ENCODE data around the gene SERPINB4. TPM values are rescaled to one million over a fixed set of nuclear protein-coding genes. Genes with fewer than 3 reads are reported as not detected.

The SERPINB4 gene
- total RNA-seq, 1 donor from 2014 or later = not detected

DNA sequence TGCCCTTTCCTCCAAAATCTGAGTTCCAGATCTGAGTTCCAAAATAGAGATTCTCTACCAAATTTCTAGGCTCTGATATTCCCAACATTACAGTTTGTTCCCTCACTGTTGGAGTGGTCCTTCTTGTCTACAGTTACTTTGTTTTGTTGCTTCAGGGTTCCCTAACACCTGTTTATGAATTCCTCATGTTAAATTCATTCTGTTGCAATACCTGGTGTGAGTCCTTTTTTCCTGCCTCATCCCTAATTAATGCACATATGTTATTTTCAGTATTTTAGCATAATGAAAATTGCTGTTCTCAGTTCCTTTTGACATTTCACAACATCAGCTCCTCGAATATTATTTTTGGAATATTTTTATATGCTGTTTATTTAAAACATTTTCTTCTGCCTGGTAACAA lies 40.7 kb downstream of the SERPINB4 start:
- TF ChIP-seq, protein P1, sequence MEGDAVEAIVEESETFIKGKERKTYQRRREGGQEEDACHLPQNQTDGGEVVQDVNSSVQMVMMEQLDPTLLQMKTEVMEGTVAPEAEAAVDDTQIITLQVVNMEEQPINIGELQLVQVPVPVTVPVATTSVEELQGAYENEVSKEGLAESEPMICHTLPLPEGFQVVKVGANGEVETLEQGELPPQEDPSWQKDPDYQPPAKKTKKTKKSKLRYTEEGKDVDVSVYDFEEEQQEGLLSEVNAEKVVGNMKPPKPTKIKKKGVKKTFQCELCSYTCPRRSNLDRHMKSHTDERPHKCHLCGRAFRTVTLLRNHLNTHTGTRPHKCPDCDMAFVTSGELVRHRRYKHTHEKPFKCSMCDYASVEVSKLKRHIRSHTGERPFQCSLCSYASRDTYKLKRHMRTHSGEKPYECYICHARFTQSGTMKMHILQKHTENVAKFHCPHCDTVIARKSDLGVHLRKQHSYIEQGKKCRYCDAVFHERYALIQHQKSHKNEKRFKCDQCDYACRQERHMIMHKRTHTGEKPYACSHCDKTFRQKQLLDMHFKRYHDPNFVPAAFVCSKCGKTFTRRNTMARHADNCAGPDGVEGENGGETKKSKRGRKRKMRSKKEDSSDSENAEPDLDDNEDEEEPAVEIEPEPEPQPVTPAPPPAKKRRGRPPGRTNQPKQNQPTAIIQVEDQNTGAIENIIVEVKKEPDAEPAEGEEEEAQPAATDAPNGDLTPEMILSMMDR (conservative IDR thresholded peaks at IDR 0.05) = no peak
- peaks cover 4% of the 10 kb centered on the region for H3K9me3 Mint-ChIP-seq
- no peaks in the 10 kb centered on the region for H3K27me3 Mint-ChIP-seq (ENCODE audit: low read depth)
- no peaks in the 10 kb centered on the region for H3K4me1 Mint-ChIP-seq
- DNase-seq (ENCODE audit: low read depth, low spot score) = no peak
- no peak overlapping the region for H3K4me3 Mint-ChIP-seq
- no peak overlapping the region for H3K27ac Mint-ChIP-seq (ENCODE audit: unreplicated experiment)
- H3K36me3 Mint-ChIP-seq (ENCODE audit: low read depth) = no peaks in the 10 kb centered on the region

DNA sequence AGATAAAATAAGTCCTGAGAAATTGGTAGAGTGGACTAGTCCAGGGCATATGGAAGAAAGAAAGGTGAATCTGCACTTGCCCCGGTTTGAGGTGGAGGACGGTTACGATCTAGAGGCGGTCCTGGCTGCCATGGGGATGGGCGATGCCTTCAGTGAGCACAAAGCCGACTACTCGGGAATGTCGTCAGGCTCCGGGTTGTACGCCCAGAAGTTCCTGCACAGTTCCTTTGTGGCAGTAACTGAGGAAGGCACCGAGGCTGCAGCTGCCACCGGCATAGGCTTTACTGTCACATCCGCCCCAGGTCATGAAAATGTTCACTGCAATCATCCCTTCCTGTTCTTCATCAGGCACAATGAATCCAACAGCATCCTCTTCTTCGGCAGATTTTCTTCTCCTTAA lies 47.1 kb downstream of the SERPINB4 start:
- Mint-ChIP-seq H3K4me1 (no peaks in the 10 kb centered on the region), H3K4me3 (no peak overlapping the region), H3K27me3 (ENCODE audit: low read depth) (no peaks in the 10 kb centered on the region), H3K36me3 (ENCODE audit: low read depth) (no peaks in the 10 kb centered on the region), H3K27ac (ENCODE audit: unreplicated experiment) (no peak overlapping the region), H3K9me3 (peaks cover 4% of the 10 kb centered on the region)
- no peak for DNase-seq (ENCODE audit: low read depth, low spot score)
- TF ChIP-seq, protein P1 (conservative IDR thresholded peaks at IDR 0.05) = no peak

DNA sequence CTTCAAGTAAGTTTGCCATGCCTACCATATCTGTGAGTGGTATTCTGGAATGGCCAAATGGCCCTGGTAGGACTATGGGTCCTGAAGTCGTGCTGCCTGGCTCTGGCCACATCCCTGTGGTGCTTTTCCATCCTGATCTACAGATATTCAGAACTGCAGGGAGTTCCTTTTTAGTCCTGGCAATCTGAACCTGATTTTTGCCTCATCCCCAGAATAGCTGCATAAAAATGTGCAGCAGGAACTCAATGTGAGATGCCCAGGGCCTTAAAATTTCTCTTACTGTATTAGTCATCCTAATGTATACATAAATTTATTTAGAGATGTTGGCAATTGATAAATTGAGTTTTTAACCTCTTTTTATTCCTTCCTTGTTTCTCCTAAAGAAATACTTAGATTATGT lies 51.6 kb downstream of the SERPINB4 start:
- H3K27ac Mint-ChIP-seq (ENCODE audit: unreplicated experiment) = no peak overlapping the region
- no peaks in the 10 kb centered on the region for H3K27me3 Mint-ChIP-seq (ENCODE audit: low read depth)
- H3K36me3 Mint-ChIP-seq (ENCODE audit: low read depth) = no peaks in the 10 kb centered on the region
- H3K9me3 Mint-ChIP-seq = no peaks in the 10 kb centered on the region
- no peaks in the 10 kb centered on the region for H3K4me1 Mint-ChIP-seq
- TF ChIP-seq, protein P1 (conservative IDR thresholded peaks at IDR 0.05) = no peak
- DNase-seq (ENCODE audit: low read depth, low spot score) = no peak
- no peak overlapping the region for H3K4me3 Mint-ChIP-seq

DNA sequence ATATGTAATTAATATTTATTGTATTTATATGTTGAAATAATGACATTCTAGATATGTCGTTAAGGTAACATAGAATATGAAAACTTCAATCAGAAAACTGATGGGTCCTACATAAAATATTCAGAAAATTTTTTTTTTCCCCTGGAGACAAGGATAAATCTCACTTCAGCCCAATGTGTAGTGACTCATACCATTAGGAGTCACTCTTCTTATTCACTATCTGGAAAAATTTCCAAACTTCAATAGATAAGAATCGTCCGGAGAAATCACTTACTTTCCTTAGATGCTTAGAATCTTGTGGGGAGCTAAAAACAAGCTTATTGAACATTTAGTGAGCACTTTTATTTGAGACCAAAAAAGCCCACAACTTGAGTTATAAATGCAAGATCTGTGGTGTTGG lies 52.3 kb downstream of the SERPINB4 start:
- H3K4me3 Mint-ChIP-seq = no peak overlapping the region
- TF ChIP-seq, protein P1 (conservative IDR thresholded peaks at IDR 0.05) = no peak
- no peaks in the 10 kb centered on the region for H3K9me3 Mint-ChIP-seq
- no peaks in the 10 kb centered on the region for H3K4me1 Mint-ChIP-seq
- no peaks in the 10 kb centered on the region for H3K27me3 Mint-ChIP-seq (ENCODE audit: low read depth)
- H3K27ac Mint-ChIP-seq (ENCODE audit: unreplicated experiment) = no peak overlapping the region
- DNase-seq (ENCODE audit: low read depth, low spot score) = no peak
- H3K36me3 Mint-ChIP-seq (ENCODE audit: low read depth) = no peaks in the 10 kb centered on the region

DNA sequence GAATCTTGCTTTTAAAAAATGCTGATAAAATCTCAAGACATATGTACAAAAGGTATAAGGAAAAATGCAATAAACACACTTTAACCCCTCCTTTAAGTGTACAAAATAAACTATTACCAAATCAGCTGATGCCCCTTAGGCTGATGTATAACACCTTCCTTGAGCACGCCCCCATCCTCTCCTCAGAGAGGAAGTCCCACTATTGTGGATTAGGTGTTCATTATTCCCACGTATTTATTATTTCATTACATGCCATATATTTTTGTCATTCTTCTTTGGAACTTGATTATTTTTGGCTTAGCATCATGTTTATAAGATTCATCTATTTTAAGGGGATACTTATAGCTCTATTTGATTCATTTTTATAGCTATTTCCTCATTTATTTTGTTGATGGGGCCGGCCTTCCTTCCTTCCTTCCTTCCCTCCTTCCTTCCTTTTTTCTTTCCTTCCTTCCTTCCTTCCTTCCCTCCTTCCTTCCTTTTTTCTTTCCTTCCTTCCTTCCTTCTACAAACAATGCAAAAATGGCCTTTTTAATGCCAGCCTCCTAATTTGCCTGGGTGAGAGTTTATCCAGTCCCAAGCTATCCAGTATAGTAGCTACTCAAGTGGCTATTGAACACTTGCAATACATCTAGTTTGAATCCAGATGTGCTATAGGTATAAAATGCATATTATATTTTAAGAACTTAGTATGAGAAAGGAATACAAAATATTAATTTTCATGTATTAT lies 52.9 kb downstream of the SERPINB4 start:
- DNase-seq (ENCODE audit: low read depth, low spot score) = no peak
- Mint-ChIP-seq H3K9me3 (no peaks in the 10 kb centered on the region), H3K36me3 (ENCODE audit: low read depth) (no peaks in the 10 kb centered on the region), H3K4me1 (no peaks in the 10 kb centered on the region), H3K27me3 (ENCODE audit: low read depth) (no peaks in the 10 kb centered on the region), H3K27ac (ENCODE audit: unreplicated experiment) (no peak overlapping the region), H3K4me3 (no peak overlapping the region)
- TF ChIP-seq, protein P1 (conservative IDR thresholded peaks at IDR 0.05) = no peak

Measured in neural crest cell (in vitro differentiated cells).